Kasumi-1 (cell line): ENCODE data around the gene CYTL1.
"Not testable (repeated sequence)": the region's sequence is repeated elsewhere in the genome, so short reads cannot be mapped to it uniquely, and the experiment has no call there.

Experiments
- DNase-seq, 2 experiments: peaks; one replicate each; lab custom pipeline; 2025; lab: John Stamatoyannopoulos, UW

CYTL1 gene, protein sequence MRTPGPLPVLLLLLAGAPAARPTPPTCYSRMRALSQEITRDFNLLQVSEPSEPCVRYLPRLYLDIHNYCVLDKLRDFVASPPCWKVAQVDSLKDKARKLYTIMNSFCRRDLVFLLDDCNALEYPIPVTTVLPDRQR

DNA sequence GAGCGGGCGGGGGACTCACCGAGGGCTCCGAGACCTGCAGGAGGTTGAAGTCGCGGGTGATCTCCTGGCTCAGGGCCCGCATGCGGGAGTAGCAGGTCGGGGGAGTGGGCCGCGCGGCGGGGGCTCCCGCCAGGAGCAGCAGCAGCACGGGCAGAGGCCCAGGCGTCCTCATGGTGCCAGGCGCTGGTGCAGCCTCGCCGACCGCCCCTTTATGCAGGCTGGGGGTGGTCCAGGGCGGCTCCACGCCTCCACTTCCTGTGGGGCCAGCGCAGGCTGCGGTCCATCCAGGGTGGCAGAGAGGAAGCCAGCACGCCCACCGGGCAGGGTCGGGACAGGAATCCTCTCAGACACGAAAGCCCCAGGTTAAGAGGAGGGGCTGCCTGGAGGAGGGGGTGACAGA is at the start of gene CYTL1:
Gene CYTL1, minus strand, starts transcription at position 185 of the 400 bp plus-strand sequence. Its CDS starts 13 bp downstream, at position 172.
- DNase-seq: no peak

GRCh38 chr4:5067908-5068307 is 48.6 kb upstream of the CYTL1 start:
- no peak for DNase-seq

DNA sequence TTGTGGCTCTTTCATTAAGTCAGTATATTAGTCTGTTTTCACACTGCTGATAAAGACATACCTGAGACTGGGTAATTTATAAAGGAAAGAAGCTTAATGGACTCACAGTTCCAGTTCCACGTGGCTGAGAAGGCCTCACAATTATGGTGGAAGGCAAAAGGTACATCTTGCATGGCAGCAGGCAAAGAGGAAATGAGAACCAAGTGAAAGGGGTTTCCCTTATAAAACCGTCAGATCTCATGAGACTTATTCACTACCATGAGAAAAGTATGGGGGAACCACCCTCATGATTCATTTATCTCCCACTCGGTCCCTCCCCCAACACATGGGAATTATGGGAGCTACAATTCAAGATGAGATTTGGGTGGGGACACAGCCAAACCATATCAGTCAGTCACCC is 47.7 kb upstream of the CYTL1 start:
- DNase-seq: not testable (repeated sequence)

DNA sequence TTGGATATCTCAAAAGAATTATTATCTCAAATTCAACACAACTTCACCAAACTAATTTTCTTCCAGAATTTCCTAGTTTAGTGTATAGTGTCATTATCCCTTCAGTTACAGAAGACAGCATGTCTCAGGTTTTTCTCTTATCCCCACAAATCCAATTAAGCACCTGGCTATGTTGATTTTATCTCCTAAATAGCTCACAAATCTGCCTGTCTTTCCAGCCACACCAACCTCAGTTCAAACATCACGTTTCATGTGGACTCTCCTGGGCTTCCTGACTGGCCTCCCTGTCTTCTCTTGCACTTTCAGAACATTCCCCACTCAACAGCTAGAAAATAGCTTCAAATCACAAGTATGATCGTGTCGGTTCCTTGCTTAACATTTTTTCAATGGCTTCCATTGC is 46.8 kb upstream of the CYTL1 start:
- DNase-seq: no peak

GRCh38 chr4:5055411-5055810 is 36.2 kb upstream of the CYTL1 start:
- DNase-seq: no peak

DNA sequence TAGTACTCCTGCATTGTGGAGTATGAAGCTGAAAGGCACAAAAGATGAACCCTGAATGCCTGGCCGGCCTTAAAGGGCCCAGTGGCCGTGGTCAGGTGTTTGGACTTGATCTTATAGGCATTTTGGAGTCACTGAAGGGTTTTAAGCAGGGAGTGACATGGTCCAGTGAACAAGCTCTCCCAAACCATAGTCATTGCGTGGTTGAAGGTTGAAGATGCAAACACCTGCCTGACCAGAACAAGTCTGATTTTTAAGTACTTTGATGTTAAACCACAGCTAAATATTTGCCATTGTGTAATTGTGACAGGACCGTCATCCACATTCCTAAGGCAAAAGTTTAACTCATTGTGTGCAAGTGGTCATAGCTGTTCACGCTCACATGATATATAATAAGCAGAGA is 35.3 kb upstream of the CYTL1 start:
- no peak for DNase-seq

GRCh38 chr4:5052726-5053425 is 33.6 kb upstream of the CYTL1 start:
- DNase-seq: no peak

GRCh38 chr4:5052204-5052702 is 33.0 kb upstream of the CYTL1 start:
- no peak for DNase-seq

GRCh38 chr4:5051278-5052203 is 32.3 kb upstream of the CYTL1 start, which contains the start of gene STK32B:
STK32B (plus strand) TSS chr4:5051480.
- DNase-seq: peak; percentile 55 to 68

GRCh38 chr4:5050520-5051277 is 31.4 kb upstream of the CYTL1 start:
- peak; percentile 75 to 84 for DNase-seq

DNA sequence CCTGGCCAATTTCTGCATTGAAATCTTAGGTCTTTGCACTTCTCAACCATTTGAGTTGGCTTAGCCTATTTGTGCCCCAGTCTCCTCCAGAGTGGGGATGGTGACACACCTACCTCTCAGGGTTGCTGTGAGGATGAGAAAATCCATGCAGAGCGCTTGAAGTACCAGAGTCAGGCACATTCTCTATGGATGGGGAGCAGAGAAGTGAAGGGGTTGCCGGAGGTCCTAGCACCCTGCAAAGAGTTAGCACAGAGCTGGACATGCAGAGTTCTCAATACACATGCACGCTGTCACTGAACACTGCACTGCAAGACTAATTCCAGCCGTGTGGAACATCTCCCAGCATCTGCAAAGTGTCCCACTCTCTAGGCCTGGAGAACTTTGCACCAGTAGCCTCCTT is 29.5 kb upstream of the CYTL1 start:
- DNase-seq: no peak

DNA sequence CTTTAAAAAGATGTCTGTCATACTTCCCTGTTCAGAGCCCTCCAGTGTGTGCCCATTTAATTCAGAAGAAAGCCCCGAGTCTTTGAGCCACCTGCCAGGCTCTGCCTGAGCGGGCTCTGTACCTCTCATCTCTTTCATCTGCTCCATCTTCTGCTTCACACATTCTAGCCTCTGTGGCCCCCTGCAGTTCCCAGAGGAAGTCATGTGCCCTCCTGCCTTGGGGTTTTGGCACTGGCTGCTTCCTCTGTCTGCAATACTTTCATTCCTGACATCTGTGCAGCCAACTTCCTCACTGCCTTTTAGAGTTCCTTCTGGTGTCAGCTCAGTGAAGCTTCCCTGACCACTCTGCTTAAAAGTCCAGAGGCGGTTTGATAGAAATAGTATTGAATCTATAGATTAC is 25.8 kb upstream of the CYTL1 start:
- DNase-seq: peak; percentile 96

- peak in 1 of 2 experiments; percentile 32 for DNase-seq
These were observed 25.1 kb upstream of the CYTL1 start for GRCh38 chr4:5044341-5044740.

DNA sequence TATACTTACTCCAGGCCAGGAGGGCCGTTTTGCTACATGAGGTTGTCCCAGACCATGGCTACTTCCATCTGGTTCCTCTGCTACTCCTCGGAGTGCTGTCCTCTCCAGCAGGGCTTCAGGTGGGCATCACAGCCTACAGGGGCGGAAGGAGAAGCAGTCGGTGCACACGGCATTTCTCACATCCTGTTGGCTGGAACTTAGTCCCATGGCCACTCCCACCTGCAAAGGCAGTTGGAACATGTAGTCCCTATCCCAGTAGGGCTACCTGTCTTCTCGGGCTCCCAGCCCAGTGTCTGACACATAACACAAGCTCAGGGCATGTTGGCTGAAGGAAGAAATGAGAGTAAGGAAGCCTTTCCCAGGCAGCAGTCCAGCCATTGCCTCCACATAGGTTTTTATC is 24.3 kb upstream of the CYTL1 start:
- no peak for DNase-seq

DNA sequence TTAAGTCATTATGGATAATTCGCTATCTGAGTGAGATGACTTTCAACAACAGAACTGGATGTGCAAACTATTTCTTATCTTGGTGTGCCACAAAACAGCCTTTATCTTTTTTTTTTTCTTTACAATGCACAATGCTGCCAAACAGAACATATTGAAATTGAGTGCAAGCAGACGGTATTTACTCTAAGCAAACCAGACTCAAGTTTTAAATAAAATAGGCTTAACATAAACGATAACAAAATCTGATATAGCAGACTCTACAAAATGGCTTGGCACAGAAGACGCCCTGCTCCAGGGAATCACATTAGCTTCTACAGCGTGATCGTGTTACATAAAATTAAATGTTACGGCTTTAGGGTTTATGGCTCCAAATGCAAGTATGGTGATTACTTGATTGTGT is 22.4 kb upstream of the CYTL1 start:
- DNase-seq: no peak

DNA sequence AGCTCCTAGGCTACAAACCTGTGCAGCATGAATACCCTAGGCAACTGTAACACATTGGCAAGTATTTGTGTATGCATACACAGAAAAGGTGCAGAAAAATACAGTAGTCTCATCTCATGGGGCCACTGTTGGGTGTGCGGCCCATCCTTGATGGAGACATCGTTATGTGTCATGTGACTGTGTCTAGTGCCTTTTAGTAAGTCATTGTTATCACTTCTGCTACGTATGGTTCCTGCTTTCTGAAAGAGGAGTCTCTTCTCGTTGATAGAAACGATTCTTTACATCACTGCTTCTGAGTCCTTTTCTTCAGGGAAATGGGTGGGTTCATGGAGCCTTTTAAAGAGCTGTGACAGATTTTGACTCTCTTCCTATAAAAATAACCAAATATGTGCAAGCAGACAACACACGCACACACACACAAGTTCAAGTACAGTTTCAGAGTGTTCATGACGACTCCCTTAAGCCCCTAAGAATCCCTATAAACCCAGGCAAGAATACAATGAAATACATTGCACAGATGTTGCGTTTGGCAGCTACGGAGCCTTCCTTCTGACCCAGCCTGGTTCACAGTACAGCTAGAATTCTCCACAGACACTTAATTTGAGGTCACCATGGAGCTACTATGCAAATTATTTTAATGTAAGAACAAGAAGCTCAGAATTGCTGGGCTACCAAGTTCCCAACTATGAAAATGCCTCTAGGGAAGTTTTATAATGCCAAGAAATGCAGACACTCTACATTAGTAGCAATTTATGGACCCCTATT is 21.8 kb upstream of the CYTL1 start:
- no peak for DNase-seq

GRCh38 chr4:5039800-5040199 is 20.5 kb upstream of the CYTL1 start:
- DNase-seq: no peak

DNA sequence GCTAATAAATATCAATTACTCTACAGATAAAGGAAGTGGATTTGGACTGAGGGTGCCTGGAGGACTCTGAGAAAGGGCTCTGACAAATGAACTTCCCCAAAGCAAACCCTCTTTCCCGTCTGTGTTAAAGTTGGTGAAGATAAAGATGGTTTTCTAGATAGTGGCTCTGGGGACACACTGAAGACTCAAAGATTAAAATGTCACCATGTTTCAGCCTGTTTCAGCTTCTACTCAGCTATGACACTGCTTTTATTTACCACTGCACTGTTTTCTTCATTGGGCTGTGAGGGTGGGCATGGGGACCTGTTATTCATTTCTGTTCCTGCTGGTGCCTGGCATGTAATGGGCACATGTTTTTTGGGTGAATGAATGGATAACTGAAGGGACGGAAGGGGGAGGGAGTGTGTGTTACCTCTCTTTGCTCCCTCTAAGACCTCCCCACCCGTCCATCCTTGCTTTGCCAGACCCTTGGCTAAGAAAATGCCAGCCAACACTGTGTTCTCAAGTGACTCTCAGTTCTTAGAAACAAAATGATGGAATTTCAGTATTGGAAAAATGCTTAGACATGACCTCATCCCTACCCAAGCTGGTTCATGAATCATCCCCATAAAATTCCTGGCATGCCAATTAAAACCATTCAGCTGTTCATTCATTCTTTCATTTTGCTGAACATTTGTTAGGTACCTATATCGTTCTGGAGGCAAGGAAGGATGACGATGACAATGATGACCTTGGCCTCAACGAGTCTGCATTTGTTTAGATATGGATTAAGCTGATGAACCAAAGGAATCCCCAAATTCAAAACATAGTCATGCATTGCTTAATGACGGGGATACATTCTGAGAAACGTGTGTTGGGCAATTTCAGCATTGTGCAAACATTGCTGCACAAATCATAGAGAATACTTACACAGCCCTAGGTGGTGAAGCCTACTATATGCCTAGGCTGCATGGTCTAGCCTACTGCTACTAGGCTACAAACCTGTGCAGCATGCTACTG is 18.6 kb upstream of the CYTL1 start:
- DNase-seq: peak; percentile 71 to 82

- DNase-seq: peak; percentile 12 to 13
These were observed 17.0 kb upstream of the CYTL1 start for GRCh38 chr4:5036239-5036638.

GRCh38 chr4:5034206-5034605 is 14.9 kb upstream of the CYTL1 start:
- no peak for DNase-seq
